GM18507 (cell line): ENCODE data around the gene TMEM41B.

Source experiments
- DNase-seq: peaks from one replicate; pipeline ENCODE4 v3.0.0; 2011; ENCODE audit warnings: low read depth; ENCODE audit not compliant: insufficient read length; ENCODE audit errors: extremely low spot score
- FAIRE-seq: peaks from 2 replicates; lab custom pipeline; 2011; peaks lifted over from hg19 to GRCh38; lab: Jason Lieb, UNC

The TMEM41B gene

DNA sequence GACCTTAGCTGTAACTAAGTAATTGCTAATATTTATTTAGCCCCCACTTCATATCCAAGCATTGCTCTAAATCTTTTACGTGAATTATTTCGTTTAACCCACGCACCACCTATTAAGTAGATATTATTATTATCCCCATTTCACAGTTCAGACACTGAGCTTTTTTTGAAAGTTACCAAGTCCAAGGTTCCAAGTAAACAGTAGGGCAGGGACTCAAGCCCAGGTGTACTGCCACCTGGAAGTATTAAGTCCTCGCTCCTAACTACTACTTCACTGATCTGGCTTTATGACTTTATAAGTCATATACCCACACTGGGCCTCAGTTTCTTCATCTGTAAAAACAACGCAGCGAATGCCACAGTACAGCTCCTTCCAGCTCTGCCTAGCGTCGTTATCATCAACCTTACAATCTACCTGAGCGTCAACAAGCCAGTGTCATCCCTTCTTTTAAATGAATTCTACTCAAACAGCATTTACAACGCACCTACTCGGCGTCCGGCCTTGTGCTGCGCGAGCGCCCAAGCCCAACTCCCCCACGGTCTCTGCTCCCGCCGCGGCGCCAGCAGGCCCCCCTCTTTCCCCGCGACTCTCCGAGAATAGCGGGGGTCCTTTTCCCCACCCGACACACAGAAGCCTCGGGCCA is 624 bp downstream of the TMEM41B start:
- no peak for FAIRE-seq
- DNase-seq = no peak

- FAIRE-seq = no peak
These were observed 3.8 kb downstream of the TMEM41B start for GRCh38 chr11:9310485-9311090.

DNA sequence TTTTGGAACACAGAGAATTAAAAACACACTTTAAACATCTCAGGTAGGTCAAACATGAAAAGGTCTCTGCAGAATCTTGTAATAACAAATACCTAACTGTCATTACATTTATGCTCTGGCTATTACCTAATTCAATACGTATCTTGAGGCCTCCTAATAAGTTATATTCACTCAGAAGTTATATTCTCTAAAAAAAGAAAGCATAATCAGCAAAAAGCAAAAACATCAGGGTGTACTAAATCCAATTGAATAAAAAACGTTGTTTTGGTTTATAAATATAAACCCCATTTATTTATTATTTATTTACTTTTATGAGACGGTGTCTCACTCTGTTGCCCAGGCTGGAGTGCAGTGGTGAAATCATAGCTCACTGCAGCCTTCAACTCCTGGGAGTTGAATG is 10.2 kb downstream of the TMEM41B start:
- FAIRE-seq (no peak), DNase-seq (no peak)

More at GRCh38 chr11:9310485-9311090, 3.8 kb downstream of the TMEM41B start:
- no peak for DNase-seq

- no peak for DNase-seq
- FAIRE-seq = no peak
These were observed 11.9 kb downstream of the TMEM41B start for GRCh38 chr11:9302448-9302847.

DNA sequence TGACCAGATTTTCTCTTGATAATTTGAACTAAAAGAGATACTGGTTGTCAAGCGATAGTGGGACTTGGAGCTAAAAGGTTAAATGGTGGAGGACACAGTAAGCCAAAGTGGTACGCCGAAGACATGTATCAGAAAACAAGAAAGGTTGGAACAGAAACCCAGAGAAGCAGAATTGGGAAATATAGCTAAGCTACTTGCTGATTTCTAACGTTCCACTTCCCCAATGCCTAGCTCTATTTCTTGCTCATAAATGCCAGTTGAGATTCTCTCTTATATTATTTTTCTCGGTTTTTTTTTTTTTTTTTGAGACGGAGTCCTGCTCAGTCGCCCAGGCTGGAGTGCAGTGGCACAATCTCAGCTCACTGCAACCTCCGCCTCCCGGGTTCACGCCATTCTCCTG is 12.7 kb downstream of the TMEM41B start:
- no peak for DNase-seq
- FAIRE-seq = no peak

- FAIRE-seq = no peak
These were observed 20.7 kb downstream of the TMEM41B start for GRCh38 chr11:9293646-9294045.

GRCh38 chr11:9285850-9286587 is 28.4 kb downstream of the TMEM41B start:
- FAIRE-seq (no peak), DNase-seq (no peak)

More at GRCh38 chr11:9293646-9294045, 20.7 kb downstream of the TMEM41B start:
- no peak for DNase-seq

DNA sequence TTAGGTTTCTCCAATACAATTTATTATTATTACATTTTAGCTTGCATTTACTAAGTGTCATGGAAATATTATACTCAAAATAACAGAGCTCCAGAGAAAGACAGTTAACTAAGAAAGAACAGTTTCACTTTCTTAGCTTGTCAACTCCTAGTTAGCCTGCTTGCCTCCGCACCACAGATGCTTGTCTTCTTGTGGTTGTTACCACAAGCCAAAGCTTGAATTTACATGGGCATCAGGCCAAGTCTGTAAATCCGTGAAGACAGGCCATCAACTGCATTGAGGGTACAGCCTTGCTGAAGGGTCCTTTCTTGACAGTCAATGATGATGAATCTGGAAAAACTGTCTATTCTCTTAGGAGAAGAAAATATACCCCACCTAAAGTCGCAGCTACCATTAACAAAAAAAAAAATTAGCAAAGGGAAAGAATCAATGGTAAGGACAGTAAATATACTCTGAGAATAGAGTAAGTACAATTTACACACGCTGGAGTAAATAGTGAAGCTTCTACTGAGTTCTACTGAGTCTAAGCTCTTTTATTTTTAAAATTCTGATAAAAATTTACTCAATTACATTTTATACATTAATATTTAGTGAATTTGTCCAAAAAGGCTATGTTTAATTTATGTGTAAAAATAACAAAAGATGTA is 33.6 kb downstream of the TMEM41B start:
- no peak for DNase-seq

DNA sequence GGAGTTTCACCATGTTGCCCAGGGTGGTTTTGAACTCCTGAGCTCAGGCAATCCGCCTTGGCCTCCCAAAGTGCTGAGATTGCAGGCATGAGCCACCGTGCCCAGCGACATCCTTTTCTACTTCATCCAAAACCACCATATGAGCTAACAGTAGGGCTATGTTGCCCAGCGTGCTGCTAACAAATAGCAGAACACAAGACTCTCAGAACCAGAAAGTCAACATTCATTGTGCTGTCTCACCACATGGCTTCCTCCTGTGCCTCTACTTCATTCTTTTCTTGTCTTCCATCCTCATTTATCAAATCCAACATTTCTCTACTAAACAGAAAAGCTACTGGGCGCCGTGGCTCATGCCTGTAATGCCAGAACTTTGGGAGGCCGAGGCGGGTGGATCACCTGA is 37.2 kb downstream of the TMEM41B start:
- no peak for FAIRE-seq

More for the DNA sequence above, 33.6 kb downstream of the TMEM41B start:
- FAIRE-seq = peak; percentile 97

GRCh38 chr11:9276571-9276970 is 37.8 kb downstream of the TMEM41B start:
- FAIRE-seq (no peak), DNase-seq (no peak)

More for the DNA sequence above, 37.2 kb downstream of the TMEM41B start:
- no peak for DNase-seq

DNA sequence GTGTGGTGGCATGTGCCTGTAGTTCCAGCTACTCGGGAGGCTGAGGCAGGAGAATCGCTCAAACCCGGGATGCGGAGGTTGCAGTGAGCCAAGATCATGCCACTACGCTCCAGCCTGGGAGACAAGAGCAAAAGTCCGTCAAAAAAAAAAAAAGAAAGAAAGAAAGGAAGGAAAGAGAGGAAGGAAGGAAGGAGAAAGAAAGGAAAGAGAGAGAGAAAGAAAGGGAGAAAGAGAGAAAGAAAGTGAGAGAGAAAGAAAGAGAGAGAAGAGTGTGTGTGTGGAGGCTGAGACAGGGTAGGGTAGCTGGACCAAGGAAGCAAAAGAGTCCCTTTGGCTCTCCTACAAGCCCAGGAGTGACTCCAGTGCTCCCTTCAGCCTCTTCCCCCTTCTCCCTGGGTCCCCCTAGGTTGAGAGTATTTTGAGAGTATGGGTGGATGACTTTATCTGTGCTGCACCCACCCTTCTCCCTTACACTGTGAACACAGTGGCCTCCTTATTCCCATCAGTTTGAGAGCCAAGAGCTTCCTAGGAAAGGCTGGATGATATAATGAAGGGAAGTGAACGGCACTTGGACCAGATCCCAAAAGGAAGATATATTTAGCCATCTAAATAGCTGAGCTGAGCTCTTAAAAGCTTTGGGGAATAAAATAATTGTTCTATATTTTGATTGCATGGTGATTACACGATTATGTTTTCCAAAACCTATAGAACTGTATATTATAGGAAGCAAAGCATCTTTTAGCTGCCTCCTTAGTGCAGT is 39.7 kb downstream of the TMEM41B start:
- no peak for DNase-seq
- no peak for FAIRE-seq

GRCh38 chr11:9273376-9274336 is 40.7 kb downstream of the TMEM41B start:
- DNase-seq (no peak), FAIRE-seq (no peak)

DNA sequence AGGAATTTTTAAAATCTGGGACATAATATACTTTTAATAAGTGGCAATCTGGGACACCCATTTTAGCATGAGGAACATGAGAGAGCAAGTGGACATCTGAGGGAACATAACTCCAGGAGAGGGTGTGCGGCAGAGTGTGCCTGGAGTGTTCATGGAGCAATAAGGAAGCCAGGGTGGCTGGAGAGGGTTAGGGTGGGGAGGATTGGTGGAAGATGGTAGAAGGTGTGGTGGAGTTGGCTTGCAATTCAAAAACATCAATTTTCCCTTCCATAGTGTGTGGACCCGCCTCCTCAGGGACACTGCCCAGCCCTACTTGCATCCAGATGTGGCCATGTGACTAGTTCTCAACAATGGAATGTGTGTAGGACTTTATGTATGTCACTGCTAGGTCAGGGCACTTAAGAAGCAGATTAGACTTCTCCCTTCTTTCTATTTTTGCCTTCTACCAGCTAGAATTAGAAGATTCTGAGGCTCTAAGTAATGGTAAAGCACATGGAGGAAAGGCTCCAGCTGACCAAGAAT is 44.8 kb downstream of the TMEM41B start:
- no peak for FAIRE-seq
- DNase-seq = no peak

DNA sequence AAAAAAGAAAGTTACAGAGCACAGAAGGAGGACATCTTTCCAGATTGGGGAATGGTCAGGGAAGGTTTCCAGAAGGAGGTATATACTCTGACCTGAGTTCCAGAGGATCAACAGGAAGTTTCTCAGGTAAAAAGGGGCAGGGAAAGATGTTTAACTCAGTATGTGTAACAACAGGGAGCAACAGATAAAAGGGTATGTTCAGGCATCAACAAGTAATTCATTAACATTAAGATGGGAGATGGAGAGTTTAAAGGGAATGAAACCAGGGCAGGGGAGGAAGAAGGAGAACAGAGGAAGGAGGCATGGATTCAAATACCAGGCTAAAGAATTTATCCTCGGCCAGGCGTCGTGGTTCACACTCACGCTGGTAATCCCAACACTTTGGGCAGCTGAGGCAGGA is 46.7 kb downstream of the TMEM41B start:
- DNase-seq (no peak), FAIRE-seq (no peak)

- DNase-seq = no peak
- no peak for FAIRE-seq
These were observed 47.5 kb downstream of the TMEM41B start for GRCh38 chr11:9266926-9267325.

DNA sequence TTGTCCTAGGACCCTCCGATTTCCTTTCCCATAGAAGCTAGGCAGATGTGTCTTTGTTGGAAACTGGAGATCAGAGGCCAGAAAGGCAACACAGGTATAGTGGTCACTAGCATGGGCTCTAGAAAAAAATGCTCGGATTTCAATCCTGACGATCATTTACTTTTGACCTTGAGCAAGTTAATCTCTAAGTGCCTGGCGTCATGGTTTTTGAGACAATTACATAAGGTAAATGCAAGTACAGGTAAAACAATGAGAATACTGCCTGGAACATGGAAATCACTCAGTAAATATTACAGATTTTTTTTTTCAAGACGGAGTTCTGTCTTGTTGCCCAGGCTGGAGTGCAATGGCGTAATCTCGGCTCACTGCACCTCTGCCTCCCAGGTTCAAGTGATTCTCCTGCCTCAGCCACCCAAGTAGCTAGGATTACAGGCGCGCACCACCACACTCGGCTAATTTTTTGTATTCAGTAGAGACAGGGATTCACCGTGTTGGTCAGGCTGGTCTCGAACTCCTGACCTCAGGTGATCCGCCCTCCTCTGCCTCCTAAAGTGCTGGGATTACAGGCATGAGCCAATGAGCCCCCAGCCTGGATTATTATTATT is 48.2 kb downstream of the TMEM41B start:
- no peak for DNase-seq

GRCh38 chr11:9265211-9266131 is 48.9 kb downstream of the TMEM41B start, which contains the start of gene DENND5A:
TSS of gene DENND5A (minus strand) at chr11:9265350. CDS start at chr11:9265069, 281 bp downstream.
- FAIRE-seq (peak; percentile 49), DNase-seq (peak; percentile 85)

More for the DNA sequence above, 48.2 kb downstream of the TMEM41B start:
- no peak for FAIRE-seq
